Lower leg skin (tissue), 3 donors: ENCODE data around the gene HP1BP3.

Experiments used
- CTCF ChIP-seq, 3 donors: fragments of 450-650 bp; IDR thresholded peaks; one replicate each; pipeline ENCODE4 v1.5.1; 2016; ENCODE audit warnings: antibody characterized with exemption in 3 of 3, mild to moderate bottlenecking in 3 of 3, moderate library complexity in 2 of 3
- POLR2A ChIP-seq, 2 donors: fragments of 450-650 bp; IDR thresholded peaks; one replicate each; pipeline ENCODE4 v1.6.1; 2016 to 2017; ENCODE audit warnings: antibody characterized with exemption in 2 of 2, mild to moderate bottlenecking in 1 of 2, moderate library complexity in 1 of 2

- TF ChIP-seq CTCF (IDR thresholded peaks at IDR 0.05) (no peak), POLR2A (IDR thresholded peaks at IDR 0.05) (no peak)
Measured at GRCh38 chr1:20715406-20715805, 71.7 kb downstream of the HP1BP3 start.
